Measurements from ENCODE around the gene OSGIN1. TPM values are rescaled to one million over a fixed set of nuclear protein-coding genes. Genes with fewer than 3 reads are reported as not detected.
A peak's percentile ranks its signal among the peaks of the same experiment; 100 is the strongest.

The OSGIN1 gene
- polyA plus RNA-seq, 3 donors, result 1.8 to 4.0 (median 2.0) TPM

DNA sequence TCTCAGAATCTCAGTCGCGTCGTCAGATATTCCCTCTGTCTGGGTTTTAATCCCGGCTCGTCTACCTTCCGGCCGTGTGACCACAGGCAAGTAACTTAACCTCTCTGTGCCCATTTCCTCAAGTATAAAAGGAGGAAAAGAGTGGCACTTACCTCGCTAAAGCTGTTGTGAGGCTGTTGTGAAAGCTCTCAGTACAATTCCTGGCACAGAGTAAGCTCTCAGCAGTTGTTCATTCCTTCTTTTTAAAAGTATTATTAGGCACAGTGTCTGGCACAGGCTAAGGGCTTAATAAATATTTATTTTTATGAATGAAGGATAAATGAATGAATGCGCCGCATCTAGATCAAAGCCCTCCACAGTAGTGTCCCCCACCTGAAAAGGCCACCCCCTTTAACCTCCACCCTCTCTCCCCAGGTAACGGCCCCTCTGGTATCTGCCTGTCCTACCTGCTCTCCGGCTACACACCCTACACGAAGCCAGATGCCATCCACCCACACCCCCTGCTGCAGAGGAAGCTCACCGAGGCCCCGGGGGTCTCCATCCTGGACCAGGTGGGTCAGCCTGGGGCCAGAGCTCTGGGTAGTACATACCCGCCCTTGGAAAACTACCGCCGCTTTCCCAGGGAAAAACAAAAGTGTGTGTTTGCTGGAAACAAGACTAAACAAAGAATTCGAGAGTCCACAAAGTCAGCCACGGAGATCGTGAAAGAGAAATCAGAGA, 6.0 kb downstream of the OSGIN1 start:
- intact Hi-C loops (cut with micrococcal nuclease), result no loop called here
- Histone ChIP-seq H2AFZ (ENCODE audit: insufficient read depth, low read depth, low read length, poor library complexity, severe bottlenecking) (no peak overlapping the region), H4K20me1 (ENCODE audit: insufficient read depth, low read length) (no peaks in the 10 kb centered on the region), H3K9ac (ENCODE audit: insufficient read depth, low read length, poor library complexity, severe bottlenecking) (no peak overlapping the region), H3K9me3 (replicated peaks in 1 of 2; ENCODE audit: control insufficient read depth in 1 of 2, insufficient read depth in 1 of 2, low read length in 2 of 2) (no peaks in the 10 kb centered on the region), H3K36me3 (replicated peaks in 1 of 2; ENCODE audit: control insufficient read depth in 1 of 2, insufficient read depth in 2 of 2, low read length in 2 of 2) (peaks cover 9 to 12% of the 10 kb centered on the region in 2 donors), H3K79me2 (ENCODE audit: insufficient read depth, low read length) (no peaks in the 10 kb centered on the region), H3K4me1 (ENCODE audit: control insufficient read depth in 1 of 2, insufficient read depth in 2 of 2, low read length in 2 of 2) (peaks cover 10% of the 10 kb centered on the region in 2 donors), H3K27me3 (ENCODE audit: control insufficient read depth in 2 of 2, insufficient read depth in 2 of 2, low read length in 2 of 2) (no peaks in the 10 kb centered on the region), H3K27ac (ENCODE audit: low read depth in 1 of 2, low read length in 2 of 2) (no peak overlapping the region), H3K4me3 (replicated peaks in 1 of 3; ENCODE audit: low read depth in 2 of 3, low read length in 3 of 3) (no peak overlapping the region), H3K4me2 (replicated peaks; ENCODE audit: extremely low read depth, low read length, poor library complexity, severe bottlenecking) (no peak overlapping the region)
- H3K27me3 Mint-ChIP-seq (ENCODE audit: low read depth in 3 of 3), result peaks cover 8 to 22% (median 9%) of the 10 kb centered on the region in 3 donors
- peaks cover 37 to 58% of the 10 kb centered on the region in 2 donors for H3K36me3 Mint-ChIP-seq
- TF ChIP-seq, protein P1, sequence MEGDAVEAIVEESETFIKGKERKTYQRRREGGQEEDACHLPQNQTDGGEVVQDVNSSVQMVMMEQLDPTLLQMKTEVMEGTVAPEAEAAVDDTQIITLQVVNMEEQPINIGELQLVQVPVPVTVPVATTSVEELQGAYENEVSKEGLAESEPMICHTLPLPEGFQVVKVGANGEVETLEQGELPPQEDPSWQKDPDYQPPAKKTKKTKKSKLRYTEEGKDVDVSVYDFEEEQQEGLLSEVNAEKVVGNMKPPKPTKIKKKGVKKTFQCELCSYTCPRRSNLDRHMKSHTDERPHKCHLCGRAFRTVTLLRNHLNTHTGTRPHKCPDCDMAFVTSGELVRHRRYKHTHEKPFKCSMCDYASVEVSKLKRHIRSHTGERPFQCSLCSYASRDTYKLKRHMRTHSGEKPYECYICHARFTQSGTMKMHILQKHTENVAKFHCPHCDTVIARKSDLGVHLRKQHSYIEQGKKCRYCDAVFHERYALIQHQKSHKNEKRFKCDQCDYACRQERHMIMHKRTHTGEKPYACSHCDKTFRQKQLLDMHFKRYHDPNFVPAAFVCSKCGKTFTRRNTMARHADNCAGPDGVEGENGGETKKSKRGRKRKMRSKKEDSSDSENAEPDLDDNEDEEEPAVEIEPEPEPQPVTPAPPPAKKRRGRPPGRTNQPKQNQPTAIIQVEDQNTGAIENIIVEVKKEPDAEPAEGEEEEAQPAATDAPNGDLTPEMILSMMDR (IDR thresholded peaks at IDR 0.05), result no peak
- 94% methylated on average over 7 of the region's 21 CpGs for WGBS (ENCODE audit: insufficient coverage)
- no peak for DNase-seq
- peaks cover 0 to 2% (median 0%) of the 10 kb centered on the region in 7 donors for H3K9me3 Mint-ChIP-seq
- H3K4me3 Mint-ChIP-seq, result no peak overlapping the region
- H3K27ac Mint-ChIP-seq, result peak overlapping the region in 1 of 7 donors; percentile 28
- H3K4me1 Mint-ChIP-seq, result peaks cover 12% of the 10 kb centered on the region

DNA sequence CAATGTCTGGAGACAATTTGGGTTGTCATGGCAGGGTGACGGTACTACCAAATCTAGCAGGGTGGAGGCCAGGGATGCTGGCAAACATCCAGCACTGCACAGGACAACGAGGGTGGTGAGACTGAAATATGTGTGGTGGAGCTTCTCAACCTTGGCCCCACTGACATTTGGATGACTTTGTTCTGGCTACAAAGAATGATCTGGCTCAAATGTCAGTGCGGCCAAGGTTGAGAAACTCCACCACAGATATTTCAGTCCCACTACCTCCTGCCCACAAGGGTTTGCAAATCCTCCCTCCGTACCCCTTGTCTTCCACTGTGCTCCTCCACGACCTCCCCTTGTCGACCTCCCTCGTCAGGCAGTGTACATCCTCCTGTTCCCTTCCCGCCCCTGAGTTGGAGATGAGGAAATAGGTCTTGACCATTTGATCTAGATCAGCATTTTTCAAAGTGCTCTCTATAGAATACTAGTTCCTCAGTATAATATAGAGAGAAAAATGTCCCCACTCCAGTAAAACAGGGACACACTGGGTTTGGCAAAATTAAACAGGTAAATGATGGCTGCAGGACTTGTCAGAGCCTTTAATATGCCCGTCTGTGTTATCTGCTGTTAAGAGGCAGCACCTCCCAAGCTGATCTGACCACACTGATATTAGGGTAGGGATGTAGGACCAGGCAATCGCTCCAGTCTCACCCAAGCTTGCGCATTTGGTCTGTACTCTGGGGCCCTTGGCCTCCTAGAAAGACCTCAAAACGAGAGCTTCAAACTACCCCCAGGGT, 6.8 kb downstream of the OSGIN1 start:
- intact Hi-C loops (cut with micrococcal nuclease), result loop anchor here (5.0 to 10.0 kb wide), 2 partner anchors 97 to 545 kb away; partner anchors contain the start of gene MEAK7 (in 1 of the 2)
- Histone ChIP-seq H3K4me1 (ENCODE audit: control insufficient read depth in 1 of 2, insufficient read depth in 2 of 2, low read length in 2 of 2) (peaks cover 1 to 2% of the 10 kb centered on the region in 2 donors), H3K4me2 (replicated peaks; ENCODE audit: extremely low read depth, low read length, poor library complexity, severe bottlenecking) (no peak overlapping the region), H3K4me3 (replicated peaks in 1 of 3; ENCODE audit: low read depth in 2 of 3, low read length in 3 of 3) (no peak overlapping the region), H3K27ac (ENCODE audit: low read depth in 1 of 2, low read length in 2 of 2) (no peak overlapping the region), H3K79me2 (ENCODE audit: insufficient read depth, low read length) (no peaks in the 10 kb centered on the region), H2AFZ (ENCODE audit: insufficient read depth, low read depth, low read length, poor library complexity, severe bottlenecking) (no peak overlapping the region), H3K9me3 (replicated peaks in 1 of 2; ENCODE audit: control insufficient read depth in 1 of 2, insufficient read depth in 1 of 2, low read length in 2 of 2) (no peaks in the 10 kb centered on the region), H3K9ac (ENCODE audit: insufficient read depth, low read length, poor library complexity, severe bottlenecking) (no peak overlapping the region), H4K20me1 (ENCODE audit: insufficient read depth, low read length) (no peaks in the 10 kb centered on the region), H3K27me3 (ENCODE audit: control insufficient read depth in 2 of 2, insufficient read depth in 2 of 2, low read length in 2 of 2) (no peaks in the 10 kb centered on the region), H3K36me3 (replicated peaks in 1 of 2; ENCODE audit: control insufficient read depth in 1 of 2, insufficient read depth in 2 of 2, low read length in 2 of 2) (peaks cover 9 to 12% of the 10 kb centered on the region in 2 donors)
- TF ChIP-seq, protein P1 (IDR thresholded peaks at IDR 0.05), result no peak
- WGBS (ENCODE audit: insufficient coverage), result 93% methylated on average over 5 of the region's 12 CpGs
- Mint-ChIP-seq H3K9me3 (peaks cover 0 to 2% (median 0%) of the 10 kb centered on the region in 7 donors), H3K4me1 (peaks cover 4% of the 10 kb centered on the region), H3K27me3 (ENCODE audit: low read depth in 3 of 3) (peaks cover 2 to 17% (median 5%) of the 10 kb centered on the region in 3 donors), H3K36me3 (peaks cover 37 to 55% of the 10 kb centered on the region in 2 donors), H3K4me3 (no peak overlapping the region), H3K27ac (no peak overlapping the region)
- no peak for DNase-seq

Data from CD14-positive monocyte (primary cell).